Aorta (tissue), 5 donors: ENCODE measurements around the gene CREBL2. TPM values are rescaled to one million over a fixed set of nuclear protein-coding genes. Genes with fewer than 3 reads are reported as not detected.

Experiments used
- ATAC-seq: fragments of 200-7000 bp; cut with Tn5 transposase; one replicate; pipeline ENCODE4 v1.9.1; 2022; ENCODE audit warnings: moderate library complexity; ENCODE audit not compliant: low FRiP score
- DNase-seq, 2 donors: peaks; one replicate each; pipeline ENCODE4 v3.0.0-alpha.2; 2020
- H3K27ac ChIP-seq, 2 donors: one replicate each; pipeline ENCODE4 v1.5.1; 2013; ENCODE audit warnings: low read length in 2 of 2, mild to moderate bottlenecking in 2 of 2, moderate library complexity in 2 of 2, control low read depth in 1 of 2, inconsistent platforms in 1 of 2, low read depth in 1 of 2
- H3K27me3 ChIP-seq, 2 donors: one replicate each; pipeline ENCODE4 v1.6.1; 2013; ENCODE audit warnings: control low read depth in 1 of 2, low read length in 1 of 2, mild to moderate bottlenecking in 1 of 2, moderate library complexity in 1 of 2; ENCODE audit not compliant: insufficient read depth in 2 of 2, control insufficient read depth in 1 of 2
- H3K36me3 ChIP-seq, 2 donors: one replicate each; pipeline ENCODE4 v1.6.1; 2013; ENCODE audit warnings: control low read depth in 1 of 2, low read length in 1 of 2, mild to moderate bottlenecking in 1 of 2; ENCODE audit not compliant: insufficient read depth in 2 of 2, control insufficient read depth in 1 of 2
- H3K4me1 ChIP-seq, 2 donors: one replicate each; pipeline ENCODE4 v1.6.1; 2013; ENCODE audit warnings: low read length in 2 of 2, control low read depth in 1 of 2, mild to moderate bottlenecking in 1 of 2, moderate library complexity in 1 of 2; ENCODE audit not compliant: insufficient read depth in 2 of 2, control insufficient read depth in 1 of 2
- H3K4me3 ChIP-seq, 2 donors: one replicate each; pipeline ENCODE4 v1.5.1; 2013; ENCODE audit warnings: low read length in 2 of 2, control low read depth in 1 of 2, mild to moderate bottlenecking in 1 of 2
- H3K9me3 ChIP-seq: one replicate; pipeline ENCODE4 v1.6.1; 2013; ENCODE audit warnings: mild to moderate bottlenecking, low read length; ENCODE audit not compliant: control insufficient read depth
- WGBS, 2 donors: extraction: QIAGEN DNeasy Blood & Tissue Kit; methylation state at CpG; one replicate each; pipeline ENCODE4 v1.1.7; 2013; 5-methylcytosine and 5-hydroxymethylcytosine counted together
- intact Hi-C, 2 donors: fragments of 100-400 bp; cut with DNase I; formaldehyde crosslinking; loops; one replicate each; pipeline versions ENCODE4 v1.14.2 to v1.15.0; 2022
- polyA plus RNA-seq, 2 donors: library from polyadenylated mRNA; stranded (reverse); fragments of 200-250 nt; gene quantifications; one replicate each; pipeline ENCODE4 v1.2.3, GENCODE V29; 2013
- total RNA-seq, 2 donors: library from RNA; stranded (reverse); fragmentation: NEBNext Ultra II Directional; extraction: Animal tissue kit (Norgen Biotek cat#: 25700); gene quantifications; one replicate each; pipeline ENCODE4 v1.2.1, GENCODE V29; 2021
- donor health status: healthy with polysubstance abuse.
- donor health status: Bipolar disorder and iron deficiency.
- donor health status: DM: no; HTN: no; CAD: no.
- donor health status: DM: no; HTN: no; CAD: no.
- donor health status: DM: yes; HTN: yes; CAD: no.

Gene CREBL2
- total and polyA plus RNA-seq, 4 donors, result 26.6 to 47.1 (median 36.8) TPM

- WGBS, 2 donors, result 4 to 5% methylated on average over 5 of the region's 5 CpGs
- Histone ChIP-seq H3K36me3 (no peaks in the 10 kb centered on the region), H3K4me1 (no peaks in the 10 kb centered on the region), H3K4me3 (no peak overlapping the region), H3K9me3 (peaks cover 1% of the 10 kb centered on the region), H3K27me3 (peaks cover 0 to 3% of the 10 kb centered on the region in 2 donors), H3K27ac (no peak overlapping the region)
- intact Hi-C loops, result no loop called here
- DNase-seq (peak in 1 of 2 donors; percentile 55), ATAC-seq (no peak)
Measured at GRCh38 chr12:12684375-12685106, 72.9 kb downstream of the CREBL2 start.

GRCh38 chr12:12685305-12685704, 73.6 kb downstream of the CREBL2 start:
- 40 to 45% methylated on average over 4 of the region's 4 CpGs for WGBS, 2 donors
- ATAC-seq (no peak), DNase-seq (no peak)
- Histone ChIP-seq H3K9me3 (peaks cover 1% of the 10 kb centered on the region), H3K27me3 (peaks cover 0 to 3% of the 10 kb centered on the region in 2 donors), H3K36me3 (no peaks in the 10 kb centered on the region), H3K27ac (no peak overlapping the region), H3K4me3 (no peak overlapping the region), H3K4me1 (no peaks in the 10 kb centered on the region)
- intact Hi-C loops, result no loop called here

GRCh38 chr12:12686472-12686871, 74.8 kb downstream of the CREBL2 start:
- 95 to 97% methylated on average over 1 of the region's 1 CpG for WGBS, 2 donors
- ATAC-seq (no peak), DNase-seq (no peak)
- intact Hi-C loops, result no loop called here
- Histone ChIP-seq H3K4me3 (no peak overlapping the region), H3K36me3 (no peaks in the 10 kb centered on the region), H3K9me3 (peaks cover 1% of the 10 kb centered on the region), H3K4me1 (no peaks in the 10 kb centered on the region), H3K27ac (no peak overlapping the region), H3K27me3 (peaks cover 0 to 3% of the 10 kb centered on the region in 2 donors)

- H3K4me3 ChIP-seq, result no peak overlapping the region
- no peak for ATAC-seq
- intact Hi-C loops, result no loop called here
- no peak overlapping the region for H3K27ac ChIP-seq
- H3K9me3 ChIP-seq, result peaks cover 1% of the 10 kb centered on the region
- H3K27me3 ChIP-seq, result peaks cover 0 to 3% of the 10 kb centered on the region in 2 donors
- DNase-seq, result no peak
- H3K36me3 ChIP-seq, result no peaks in the 10 kb centered on the region
- no peaks in the 10 kb centered on the region for H3K4me1 ChIP-seq
Measured at GRCh38 chr12:12686925-12687324, 75.2 kb downstream of the CREBL2 start.

- H3K4me3 ChIP-seq, result no peak overlapping the region
- WGBS, 2 donors, result 61 to 68% methylated on average over 5 of the region's 5 CpGs
- ATAC-seq (no peak), DNase-seq (no peak)
- no peaks in the 10 kb centered on the region for H3K4me1 ChIP-seq
- no peaks in the 10 kb centered on the region for H3K36me3 ChIP-seq
- H3K9me3 ChIP-seq, result peaks cover 1% of the 10 kb centered on the region
- intact Hi-C loops, result no loop called here
- H3K27ac ChIP-seq, result no peak overlapping the region
- H3K27me3 ChIP-seq, result peaks cover 0 to 3% of the 10 kb centered on the region in 2 donors
Measured at GRCh38 chr12:12689647-12690300, 78.1 kb downstream of the CREBL2 start.

- no peaks in the 10 kb centered on the region for H3K4me1 ChIP-seq
- WGBS, 2 donors, result 93 to 94% methylated on average over 2 of the region's 2 CpGs
- H3K36me3 ChIP-seq, result no peaks in the 10 kb centered on the region
- no peak overlapping the region for H3K27ac ChIP-seq
- no peak for ATAC-seq
- H3K9me3 ChIP-seq, result no peaks in the 10 kb centered on the region
- intact Hi-C loops, result no loop called here
- no peak for DNase-seq
- H3K4me3 ChIP-seq, result no peak overlapping the region
- no peaks in the 10 kb centered on the region for H3K27me3 ChIP-seq
Measured at GRCh38 chr12:12691549-12691948, 79.9 kb downstream of the CREBL2 start.

- Histone ChIP-seq H3K36me3 (no peaks in the 10 kb centered on the region), H3K9me3 (no peaks in the 10 kb centered on the region), H3K4me3 (no peak overlapping the region), H3K27ac (no peak overlapping the region), H3K27me3 (no peaks in the 10 kb centered on the region), H3K4me1 (no peaks in the 10 kb centered on the region)
- ATAC-seq (no peak), DNase-seq (no peak)
- WGBS, 2 donors, result 89 to 92% methylated on average over 3 of the region's 3 CpGs
- intact Hi-C loops, result no loop called here
Measured at GRCh38 chr12:12693111-12693671, 81.5 kb downstream of the CREBL2 start.
